ACHN (cell line): ENCODE measurements around the gene SGSH.
A peak's percentile ranks its signal among the peaks of the same experiment; 100 is the strongest.

Experiments
- DNase-seq: peaks from one replicate; pipeline ENCODE4 v3.0.0-alpha.2; 2015
- in situ Hi-C: cut with HindIII; loops from 2 replicates; pipeline ENCODE4 v1.10.0; 2017; ENCODE audit warnings: low sequenced_read_pairs, low pct_ligation_motif_present, low pct_unique_long_range_greater_than_20kb

SGSH gene

DNA sequence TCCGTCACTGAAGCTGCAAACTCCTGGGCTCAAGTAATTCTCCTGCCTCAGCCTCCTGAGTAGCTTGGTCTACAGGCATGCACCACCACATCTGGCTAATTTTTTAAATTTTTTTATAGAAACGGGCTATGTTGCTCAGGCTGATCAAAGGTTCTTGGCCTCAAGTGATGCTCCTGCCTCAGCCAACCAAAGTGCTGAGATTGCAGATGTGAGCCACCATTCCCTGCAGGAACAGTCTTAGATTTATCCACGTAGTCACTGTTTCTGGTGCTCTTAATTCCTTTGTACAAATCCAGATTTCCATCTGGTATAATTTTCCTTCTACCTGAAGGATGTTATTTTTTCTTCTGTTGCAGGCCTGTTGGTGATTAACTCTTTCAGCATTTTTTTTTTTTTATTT lies 13.1 kb upstream of the SGSH start:
- in situ Hi-C loops = no loop called here

GRCh38 chr17:80232438-80232837 lies 12.3 kb upstream of the SGSH start:
- in situ Hi-C loops = no loop called here
- no peak for DNase-seq

More for the DNA sequence above, 13.1 kb upstream of the SGSH start:
- no peak for DNase-seq

DNA sequence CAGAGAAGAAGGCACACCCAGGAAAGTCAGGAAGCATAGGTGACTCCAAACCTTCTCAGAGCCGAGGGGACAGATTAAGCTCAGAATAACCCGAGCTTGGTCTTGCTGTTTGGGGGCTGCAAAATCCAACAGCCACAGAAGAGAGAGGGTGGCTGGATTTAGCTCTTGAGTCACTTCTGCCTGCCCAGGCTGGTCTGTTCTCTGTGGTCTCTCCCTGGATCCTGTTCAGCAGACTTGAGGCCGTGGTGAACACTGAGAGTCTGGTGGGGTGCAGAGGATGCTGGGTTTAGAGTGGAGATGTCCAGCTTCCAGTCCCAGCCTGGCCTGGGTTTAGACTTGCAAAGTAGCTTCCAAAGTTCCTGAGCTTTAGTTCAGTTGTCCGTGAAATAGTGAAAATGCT lies 8.9 kb upstream of the SGSH start:
- no peak for DNase-seq
- in situ Hi-C loops = no loop called here

DNA sequence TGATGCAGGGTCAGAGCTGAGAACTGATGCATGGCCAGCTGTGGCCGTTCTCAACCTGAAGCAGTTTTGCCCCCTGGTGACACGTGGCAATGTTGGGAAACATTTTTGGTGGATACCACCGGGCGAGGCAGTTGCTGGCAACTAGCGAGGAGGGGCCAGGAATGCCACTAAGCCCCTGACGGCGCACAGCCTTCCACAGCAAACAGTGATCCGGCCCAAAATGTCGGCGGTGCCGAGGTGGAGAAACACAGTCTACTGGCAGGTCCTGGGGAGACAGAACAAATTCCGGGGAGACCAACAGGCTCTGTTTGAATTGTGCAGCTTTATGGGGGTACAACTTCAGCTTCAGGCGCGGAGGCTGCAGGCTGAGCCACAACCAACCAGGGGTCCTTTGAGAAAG lies 8.3 kb upstream of the SGSH start:
- DNase-seq = no peak
- in situ Hi-C loops = no loop called here

DNA sequence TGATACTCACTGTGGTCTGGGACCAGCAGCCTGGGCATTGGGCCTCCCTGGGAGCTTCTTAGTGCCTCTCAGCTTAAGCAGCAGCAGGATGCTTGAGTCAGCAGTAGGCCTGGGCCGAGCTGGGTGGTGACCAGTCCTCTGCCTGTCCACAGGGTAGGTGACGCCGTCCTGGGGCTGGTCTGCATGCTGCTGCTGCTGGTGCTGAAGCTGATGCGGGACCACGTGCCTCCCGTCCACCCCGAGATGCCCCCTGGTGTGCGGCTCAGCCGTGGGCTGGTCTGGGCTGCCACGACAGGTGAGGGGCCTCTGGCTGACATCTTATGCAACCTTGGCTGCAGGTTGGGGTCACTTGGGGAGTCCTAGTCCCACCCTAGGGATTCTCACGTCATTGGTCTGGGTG lies 7.5 kb upstream of the SGSH start:
- DNase-seq = no peak
- in situ Hi-C loops = no loop called here

DNA sequence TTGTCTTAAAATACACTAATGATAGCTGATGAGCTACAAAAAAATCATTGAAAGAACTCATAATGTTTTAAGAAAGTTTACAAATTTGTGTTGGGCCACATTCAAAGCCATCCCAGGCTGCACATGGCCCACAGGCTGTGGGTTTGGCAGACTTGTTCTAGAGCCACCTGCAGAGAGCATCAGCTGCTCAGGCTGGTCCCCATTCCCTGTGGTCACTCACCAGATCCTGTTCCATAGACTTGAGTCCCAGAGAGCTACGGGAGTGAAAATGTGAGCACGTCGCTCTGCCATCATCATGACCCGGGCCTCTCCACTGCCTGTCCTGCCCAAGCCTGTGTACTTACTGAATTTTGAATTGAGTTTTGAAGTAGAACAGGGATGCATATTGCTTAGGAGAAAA lies 7.0 kb upstream of the SGSH start:
- in situ Hi-C loops = no loop called here
- no peak for DNase-seq

GRCh38 chr17:80225230-80225629 lies 5.1 kb upstream of the SGSH start:
- in situ Hi-C loops = no loop called here
- no peak for DNase-seq

GRCh38 chr17:80224683-80225082 lies 4.5 kb upstream of the SGSH start:
- no peak for DNase-seq
- in situ Hi-C loops = no loop called here

DNA sequence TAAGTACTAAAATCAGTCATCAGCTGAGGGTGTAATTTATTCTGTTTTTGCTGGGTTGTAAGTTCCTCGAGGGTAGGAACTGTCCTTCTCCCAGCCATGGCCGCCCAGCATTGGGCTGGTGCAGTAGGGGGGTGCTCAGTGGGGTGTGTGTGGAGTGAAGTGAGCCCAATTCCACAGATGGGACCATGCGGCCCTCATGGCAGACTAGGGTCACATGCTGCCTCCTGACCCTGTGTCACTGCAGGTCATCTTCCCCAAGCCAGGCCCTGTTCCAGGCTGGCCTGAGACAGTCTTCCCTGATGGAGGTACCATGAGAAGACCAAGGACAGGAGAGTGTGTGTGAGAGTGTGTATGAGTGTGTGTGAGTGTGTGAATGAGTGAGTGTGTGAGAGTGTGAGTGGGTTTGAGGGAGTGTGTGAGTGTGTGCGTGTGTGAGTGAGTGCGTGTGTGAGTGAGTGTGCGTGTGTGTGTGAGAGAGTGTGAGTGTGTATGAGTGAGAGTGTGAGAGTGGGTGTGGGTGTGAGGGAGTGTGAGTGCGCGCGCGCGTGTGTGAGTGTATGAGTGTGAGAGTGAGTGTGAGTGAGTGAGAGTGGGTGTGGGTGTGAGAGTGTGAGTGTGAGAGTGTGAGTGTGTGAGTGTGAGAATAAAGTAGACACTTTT lies 3.8 kb upstream of the SGSH start:
- DNase-seq = no peak
- in situ Hi-C loops = no loop called here

- in situ Hi-C loops = no loop called here
- DNase-seq = no peak
Observed at GRCh38 chr17:80223142-80223815, 3.1 kb upstream of the SGSH start.

GRCh38 chr17:80222376-80223141 lies 2.4 kb upstream of the SGSH start:
- no peak for DNase-seq
- in situ Hi-C loops = no loop called here

DNA sequence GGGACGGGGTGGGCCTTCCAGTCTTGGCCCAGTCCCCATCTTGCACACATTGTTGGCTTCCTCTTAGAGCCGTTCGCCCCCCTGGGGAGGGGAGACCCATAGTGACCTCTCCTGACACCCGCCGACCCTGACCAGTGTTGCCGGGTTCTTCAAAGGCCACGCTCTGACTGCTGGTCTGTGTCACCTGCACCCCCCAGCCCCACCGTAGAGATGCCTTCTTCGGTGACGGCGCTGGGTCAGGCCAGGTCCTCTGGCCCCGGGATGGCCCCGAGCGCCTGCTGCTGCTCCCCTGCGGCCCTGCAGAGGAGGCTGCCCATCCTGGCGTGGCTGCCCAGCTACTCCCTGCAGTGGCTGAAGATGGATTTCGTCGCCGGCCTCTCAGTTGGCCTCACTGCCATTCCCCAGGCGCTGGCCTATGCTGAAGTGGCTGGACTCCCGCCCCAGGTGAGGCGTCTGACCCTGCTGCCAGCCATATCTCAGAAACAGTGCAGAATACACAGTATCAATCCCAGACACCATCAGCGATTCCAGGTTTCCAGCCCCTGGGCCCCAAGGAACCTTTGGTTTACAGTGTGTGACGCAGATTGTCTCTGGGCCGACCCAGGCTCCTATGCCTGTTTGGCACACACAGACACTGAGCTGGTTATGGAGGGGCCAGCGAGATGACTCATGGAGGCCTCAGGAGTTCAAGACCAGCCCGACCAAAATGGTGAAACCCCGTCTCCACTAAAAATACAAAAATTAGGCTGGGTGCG lies 1.4 kb upstream of the SGSH start:
- no peak for DNase-seq

GRCh38 chr17:80220736-80221215 lies 643 bp upstream of the SGSH start:
- in situ Hi-C loops = no loop called here

More for the DNA sequence above, 1.4 kb upstream of the SGSH start:
- in situ Hi-C loops = no loop called here

GRCh38 chr17:80219763-80220053 lies 425 bp downstream of the SGSH start:
- in situ Hi-C loops = no loop called here
- DNase-seq = peak; percentile 10

More at GRCh38 chr17:80220736-80221215, 643 bp upstream of the SGSH start:
- peak; percentile 16 for DNase-seq

- in situ Hi-C loops = no loop called here
- DNase-seq = peak; percentile 85
Observed at GRCh38 chr17:80219013-80219762, 945 bp downstream of the SGSH start.

DNA sequence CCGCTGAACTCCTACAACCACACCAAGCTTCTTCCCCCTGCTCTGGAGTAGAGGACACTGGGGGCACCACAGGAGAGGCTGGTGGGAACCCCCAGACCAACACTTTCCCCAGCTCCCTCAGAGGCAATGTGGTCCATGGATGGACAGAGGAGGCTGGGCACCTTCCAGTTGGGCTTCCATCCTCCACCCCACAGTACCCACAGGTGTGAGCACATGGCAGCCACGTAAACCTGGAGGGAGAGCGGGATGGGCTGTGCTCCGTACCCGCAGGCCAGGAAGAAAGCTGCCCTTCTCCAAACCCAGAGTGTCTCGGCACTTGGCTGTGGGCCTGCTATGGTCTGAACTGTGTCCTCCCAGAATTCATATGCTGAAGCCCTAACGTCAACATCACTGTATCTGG lies 1.7 kb downstream of the SGSH start:
- in situ Hi-C loops = no loop called here
- DNase-seq = no peak

GRCh38 chr17:80217703-80218362 lies 2.3 kb downstream of the SGSH start:
- no peak for DNase-seq
- in situ Hi-C loops = no loop called here
